B cell (primary cell): ENCODE data around the gene MICU1. TPM values are rescaled to one million over a fixed set of nuclear protein-coding genes. Genes with fewer than 3 reads are reported as not detected.

Source experiments
- ATAC-seq: fragments of 200-7000 bp; cut with Tn5 transposase; one replicate; pipeline ENCODE4 v1.10.0; 2021; ENCODE audit warnings: low read depth, mild to moderate bottlenecking, moderate number of reproducible peaks, moderate library complexity
- CTCF ChIA-PET: fragments of 350-600 bp; sonication (Branson Sonifier 250); formaldehyde crosslinking; loops from one replicate; lab custom pipeline; 2021; ENCODE audit warnings: antibody characterized with exemption, inconsistent platforms; lab: Charles Lee
- POLR2A ChIA-PET: fragments of 350-600 bp; sonication (Branson Sonifier 250); formaldehyde crosslinking; loops from one replicate; lab custom pipeline; 2021; ENCODE audit warnings: antibody characterized with exemption; lab: Charles Lee
- DNase-seq: peaks from one replicate; pipeline ENCODE4 v3.0.0; 2013
- H2AFZ ChIP-seq: 2 replicates; pipeline ENCODE4 v1.6.1; 2012; ENCODE audit warnings: mild to moderate bottlenecking, low read depth, low read length; ENCODE audit not compliant: insufficient read depth, poor library complexity, severe bottlenecking
- H3K27ac ChIP-seq, 2 donors: 1 replicate in 1 of 2; 2 replicates in 1 of 2; pipeline ENCODE4 v1.5.1; 2012 to 2013; ENCODE audit warnings: low read length in 2 of 2, mild to moderate bottlenecking in 2 of 2, moderate library complexity in 1 of 2
- H3K27me3 ChIP-seq, 4 experiments: fragments of 200-600 bp in 1 of 4; sonication (generic) in 1 of 4; replicated peaks in 1 of 4; 1 replicate in 2 of 4; 2 replicates in 2 of 4; pipeline versions ENCODE4 v1.6.1 to v1.7.0; 2013 to 2016; ENCODE audit warnings: low read length in 3 of 4, mild to moderate bottlenecking in 2 of 4, mixed read lengths in 1 of 4, moderate library complexity in 1 of 4; ENCODE audit not compliant: insufficient read depth in 4 of 4, control insufficient read depth in 3 of 4; ENCODE audit errors: control extremely low read depth in 1 of 4
- H3K36me3 ChIP-seq, 2 experiments: replicated peaks in 1 of 2; 1 replicate in 1 of 2; 2 replicates in 1 of 2; pipeline versions ENCODE4 v1.6.1 to v1.7.1; 2013; ENCODE audit warnings: low read length in 1 of 2; ENCODE audit not compliant: insufficient read depth in 2 of 2, control insufficient read depth in 1 of 2; ENCODE audit errors: control extremely low read depth in 1 of 2, extremely low read depth in 1 of 2
- H3K4me1 ChIP-seq, 2 donors: fragments of 200-600 bp in 1 of 2; sonication (generic) in 1 of 2; 1 replicate in 1 of 2; 2 replicates in 1 of 2; pipeline versions ENCODE4 v1.5.1 to v1.6.1; 2013 to 2017; ENCODE audit warnings: low read length in 2 of 2; ENCODE audit not compliant: control insufficient read depth in 2 of 2, insufficient read depth in 2 of 2
- H3K4me2 ChIP-seq: replicated peaks from 2 replicates; pipeline ENCODE3; 2012; ENCODE audit warnings: mild to moderate bottlenecking, low read depth, low read length; ENCODE audit not compliant: poor library complexity, severe bottlenecking
- H3K4me3 ChIP-seq, 5 experiments: fragments of 200-600 bp in 1 of 5; sonication (generic) in 1 of 5; 1 replicate in 3 of 5; 2 replicates in 2 of 5; pipeline versions ENCODE4 v1.5.1 to v1.7.0; 2011 to 2016; ENCODE audit warnings: low read length in 4 of 5, mild to moderate bottlenecking in 4 of 5, low read depth in 2 of 5, control low read depth in 1 of 5, moderate library complexity in 1 of 5; ENCODE audit not compliant: insufficient read depth in 1 of 5; ENCODE audit errors: control extremely low read depth in 1 of 5, extremely low read depth in 1 of 5
- H3K79me2 ChIP-seq: fragments of 200-600 bp; sonication (generic); one replicate; pipeline ENCODE4 v1.6.0; 2016; ENCODE audit warnings: low read length; ENCODE audit not compliant: control insufficient read depth, insufficient read depth
- H3K9ac ChIP-seq: fragments of 200-600 bp; sonication (generic); 2 replicates; pipeline ENCODE4 v1.6.1; 2017; ENCODE audit warnings: mild to moderate bottlenecking, low read length, moderate library complexity
- H3K9me3 ChIP-seq, 3 donors: one replicate each; pipeline versions ENCODE4 v1.6.1 to v1.7.1; 2013; ENCODE audit warnings: low read length in 2 of 3; ENCODE audit not compliant: control insufficient read depth in 2 of 3, insufficient read depth in 1 of 3; ENCODE audit errors: control extremely low read depth in 1 of 3
- H4K20me1 ChIP-seq: 2 replicates; pipeline ENCODE4 v1.6.0; 2012; ENCODE audit warnings: mild to moderate bottlenecking, low read length; ENCODE audit not compliant: insufficient read depth, control insufficient read depth, poor library complexity, severe bottlenecking
- H3K27ac Mint-ChIP-seq: one replicate; pipeline ENCODE4 v1.8.0; 2021; ENCODE audit warnings: mixed read lengths
- H3K27me3 Mint-ChIP-seq: one replicate; pipeline ENCODE4 v1.8.0; 2021; ENCODE audit warnings: mixed read lengths
- H3K4me1 Mint-ChIP-seq: one replicate; pipeline ENCODE4 v1.8.0; 2021; ENCODE audit warnings: mixed read lengths
- H3K4me3 Mint-ChIP-seq: one replicate; pipeline ENCODE4 v1.8.0; 2021; ENCODE audit warnings: mixed read lengths
- H3K9me3 Mint-ChIP-seq: one replicate; pipeline ENCODE4 v1.8.0; 2022; ENCODE audit warnings: mixed read lengths; ENCODE audit not compliant: insufficient read depth
- CTCF ChIP-seq: fragments of 200-600 bp; IDR thresholded peaks from one replicate; pipeline ENCODE4 v1.8.0; 2022; ENCODE audit warnings: antibody characterized with exemption, mild to moderate bottlenecking
- EZH2 ChIP-seq: IDR thresholded peaks from 2 replicates; pipeline ENCODE4 v1.6.1; 2012; ENCODE audit warnings: borderline replicate concordance, low read depth, mild to moderate bottlenecking, moderate library complexity, low read length; ENCODE audit not compliant: insufficient read depth, poor library complexity, severe bottlenecking
- WGBS: methylation state at CpG from one replicate; pipeline ENCODE4 v1.1.5; 2013; ENCODE audit warnings: missing lambda C conversion rate; ENCODE audit not compliant: insufficient coverage; 5-methylcytosine and 5-hydroxymethylcytosine counted together
- intact Hi-C: fragments of 100-400 bp; cut with micrococcal nuclease; formaldehyde crosslinking; loops from one replicate; pipeline ENCODE4 v1.10.0; 2022
- polyA plus RNA-seq: library from polyadenylated mRNA; depleted of rRNA; stranded (reverse); fragments of >200 nt; gene quantifications from 2 replicates; pipeline ENCODE4 v1.2.3, GENCODE V29; 2012
- total RNA-seq, 2 donors: library from RNA; stranded (reverse); fragments of 120-200 nt in 1 of 2; gene quantifications; 1 replicate in 1 of 2; 2 replicates in 1 of 2; pipeline versions ENCODE4 v1.2.3 to v1.2.4, GENCODE V29; 2013 to 2022

The MICU1 gene
- total and polyA plus RNA-seq, 2 donors (not counting 1 experiment from before 2014, with no cell fraction given) = 12.0 to 34.7 TPM

GRCh38 chr10:72605122-72605521, 20.8 kb downstream of the MICU1 start:
- Histone ChIP-seq H3K36me3 (peaks cover 0 to 1% of the 10 kb centered on the region in 2 experiments), H3K79me2 (peaks cover 48% of the 10 kb centered on the region), H3K4me3 (no peak overlapping the region), H3K4me1 (no peaks in the 10 kb centered on the region), H3K27ac (no peak overlapping the region), H3K27me3 (no peaks in the 10 kb centered on the region), H3K9ac (no peak overlapping the region), H4K20me1 (no peaks in the 10 kb centered on the region), H3K4me2 (no peak overlapping the region), H2AFZ (no peak overlapping the region), H3K9me3 (peaks cover 0 to 3% (median 0%) of the 10 kb centered on the region in 3 donors)
- Mint-ChIP-seq H3K4me3 (no peak overlapping the region), H3K9me3 (peaks cover 5% of the 10 kb centered on the region), H3K27me3 (no peaks in the 10 kb centered on the region), H3K27ac (no peak overlapping the region), H3K4me1 (peaks cover 8% of the 10 kb centered on the region)
- no peak for TF ChIP-seq CTCF
- no peak for TF ChIP-seq EZH2
- CTCF ChIA-PET = no interaction called here
- ATAC-seq = no peak
- POLR2A ChIA-PET = no interaction called here
- 88% methylated on average over 2 of the region's 3 CpGs for WGBS
- intact Hi-C loops = no loop called here
- no peak for DNase-seq

GRCh38 chr10:72601144-72601543, 24.7 kb downstream of the MICU1 start:
- Histone ChIP-seq H3K9ac (no peak overlapping the region), H3K9me3 (no peaks in the 10 kb centered on the region), H3K4me1 (no peaks in the 10 kb centered on the region), H3K36me3 (peaks cover 0 to 1% of the 10 kb centered on the region in 2 experiments), H3K79me2 (peaks cover 27% of the 10 kb centered on the region), H3K27me3 (no peaks in the 10 kb centered on the region), H3K27ac (no peak overlapping the region), H2AFZ (no peak overlapping the region), H4K20me1 (no peaks in the 10 kb centered on the region), H3K4me2 (no peak overlapping the region), H3K4me3 (no peak overlapping the region)
- POLR2A ChIA-PET = interaction anchor here (0.7 kb wide), 1 partner anchor 836 kb away, joined by 7 read pairs; no protein-coding TSS in a partner anchor
- DNase-seq (no peak), ATAC-seq (no peak)
- intact Hi-C loops = no loop called here
- peaks cover 3% of the 10 kb centered on the region for H3K4me1 Mint-ChIP-seq
- H3K27ac Mint-ChIP-seq = no peak overlapping the region
- H3K27me3 Mint-ChIP-seq = no peaks in the 10 kb centered on the region
- WGBS = 100% methylated on average over 1 of the region's 2 CpGs
- CTCF ChIA-PET = no interaction called here
- H3K9me3 Mint-ChIP-seq = no peaks in the 10 kb centered on the region
- TF ChIP-seq EZH2 (no peak), CTCF (no peak)
- H3K4me3 Mint-ChIP-seq = no peak overlapping the region
